ENCODE measurements around the gene CAPN12.

The CAPN12 gene

DNA sequence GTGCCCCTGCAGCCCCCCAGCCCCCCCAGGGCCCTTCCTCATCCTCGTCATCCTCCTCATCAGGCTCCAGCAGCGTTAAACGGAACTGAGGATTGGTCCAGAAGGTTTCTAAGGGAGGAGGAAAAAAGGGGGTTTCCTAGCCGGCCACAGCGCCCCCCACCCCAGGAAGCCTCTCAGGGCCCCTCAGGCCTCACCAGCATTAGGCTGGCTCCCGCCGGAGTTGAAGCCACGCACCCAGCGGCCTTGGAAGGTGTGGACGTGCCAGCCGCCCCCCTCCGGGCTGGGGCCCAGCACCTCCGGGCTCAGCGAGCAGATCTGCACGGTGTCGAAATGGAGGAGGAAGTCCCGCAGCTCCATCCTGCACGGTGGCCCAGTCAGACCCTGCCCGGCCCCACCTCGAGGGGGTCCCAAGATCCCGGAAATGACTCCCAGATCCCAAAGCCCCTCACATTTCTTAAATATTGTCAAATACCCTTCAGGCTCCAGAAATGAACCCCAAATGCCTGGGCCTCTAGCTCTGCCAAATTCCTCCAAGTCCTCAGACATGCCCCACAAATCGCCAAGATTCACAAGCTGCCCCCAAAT is 6.9 kb downstream of the CAPN12 start:
- no peak for FAIRE-seq

DNA sequence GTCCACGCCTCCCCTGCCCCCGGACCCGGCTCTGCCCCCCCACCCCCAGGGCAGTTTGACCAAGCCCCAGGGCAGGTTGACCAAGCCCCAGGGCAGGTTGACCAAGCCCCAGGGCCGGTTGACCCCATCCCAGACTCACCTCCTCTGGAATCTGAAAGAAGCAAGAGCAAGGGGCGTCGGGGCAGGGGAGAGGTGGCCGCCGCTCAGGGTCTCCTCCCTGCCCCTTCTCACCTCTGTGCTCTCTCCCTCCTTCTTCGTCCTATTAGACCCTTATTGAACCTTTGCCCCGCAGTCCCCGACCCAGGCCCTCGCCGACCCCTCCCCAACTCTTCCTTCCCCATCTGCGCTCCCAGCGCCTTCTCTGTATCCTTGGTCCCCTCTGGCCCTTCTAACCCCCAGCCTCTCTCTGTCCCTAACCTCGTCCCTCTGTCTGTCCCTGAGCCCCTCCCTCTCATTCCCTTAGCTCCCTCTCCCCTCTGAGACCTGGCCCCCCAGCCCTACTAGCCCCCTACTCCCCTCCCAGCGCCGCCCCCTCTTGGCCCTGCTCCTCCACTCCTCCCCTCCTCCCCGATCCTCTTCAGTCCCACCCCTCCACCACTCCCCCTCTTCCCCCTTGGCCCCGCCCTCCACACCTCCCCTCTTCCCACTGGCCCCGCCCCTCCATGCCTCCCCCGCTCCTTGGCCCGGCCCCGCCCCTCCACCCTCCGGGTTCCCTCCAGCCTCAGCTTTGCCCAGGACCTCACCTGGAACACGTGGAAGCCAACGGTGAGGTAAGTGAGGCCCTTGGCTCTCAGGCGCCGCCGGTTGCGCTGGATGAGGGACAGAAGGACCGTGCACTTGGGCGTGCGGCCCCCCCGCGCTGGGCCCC is 7.6 kb downstream of the CAPN12 start:
- no peak for FAIRE-seq

DNA sequence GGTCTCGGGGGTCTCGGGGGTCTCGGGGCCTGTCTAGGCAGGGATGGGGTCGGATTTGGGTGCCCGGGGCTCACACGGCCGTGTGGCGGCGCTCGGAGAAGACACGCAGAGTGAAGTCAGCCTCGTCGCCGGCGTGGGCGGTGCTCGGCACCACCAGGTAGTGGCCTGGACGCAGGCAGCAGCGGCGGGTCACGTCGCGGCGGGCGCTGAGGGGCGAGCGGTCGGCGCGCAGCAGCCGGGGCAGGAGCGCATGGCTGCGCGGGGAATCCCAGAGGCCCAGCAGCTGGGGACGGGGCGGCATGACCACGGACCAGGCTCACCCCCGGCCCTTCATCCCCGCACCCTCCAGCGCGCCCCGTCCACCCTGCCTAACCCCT is 8.2 kb downstream of the CAPN12 start:
- FAIRE-seq: no peak

DNA sequence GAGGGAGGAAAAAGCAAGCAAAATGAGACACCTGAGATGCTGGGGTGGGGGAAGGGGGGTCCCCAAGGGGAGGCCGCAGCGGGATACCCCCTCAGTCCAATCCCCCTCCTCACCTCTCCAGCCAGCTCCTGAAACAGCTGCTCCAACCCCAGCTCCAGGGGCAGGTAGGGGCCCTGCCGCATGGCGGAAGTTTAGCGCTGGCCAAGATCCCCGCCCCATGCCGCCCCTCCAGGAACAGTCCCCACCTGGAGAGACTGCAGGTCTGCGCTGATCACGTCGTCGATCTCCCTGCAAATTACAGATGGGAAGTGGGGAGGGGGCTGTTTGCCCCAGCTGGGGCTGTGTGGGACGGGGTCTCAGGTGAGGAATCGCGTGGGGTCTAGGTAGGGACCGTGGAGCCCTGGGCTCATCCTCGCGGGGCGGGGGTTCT is 9.0 kb downstream of the CAPN12 start:
- FAIRE-seq: no peak

DNA sequence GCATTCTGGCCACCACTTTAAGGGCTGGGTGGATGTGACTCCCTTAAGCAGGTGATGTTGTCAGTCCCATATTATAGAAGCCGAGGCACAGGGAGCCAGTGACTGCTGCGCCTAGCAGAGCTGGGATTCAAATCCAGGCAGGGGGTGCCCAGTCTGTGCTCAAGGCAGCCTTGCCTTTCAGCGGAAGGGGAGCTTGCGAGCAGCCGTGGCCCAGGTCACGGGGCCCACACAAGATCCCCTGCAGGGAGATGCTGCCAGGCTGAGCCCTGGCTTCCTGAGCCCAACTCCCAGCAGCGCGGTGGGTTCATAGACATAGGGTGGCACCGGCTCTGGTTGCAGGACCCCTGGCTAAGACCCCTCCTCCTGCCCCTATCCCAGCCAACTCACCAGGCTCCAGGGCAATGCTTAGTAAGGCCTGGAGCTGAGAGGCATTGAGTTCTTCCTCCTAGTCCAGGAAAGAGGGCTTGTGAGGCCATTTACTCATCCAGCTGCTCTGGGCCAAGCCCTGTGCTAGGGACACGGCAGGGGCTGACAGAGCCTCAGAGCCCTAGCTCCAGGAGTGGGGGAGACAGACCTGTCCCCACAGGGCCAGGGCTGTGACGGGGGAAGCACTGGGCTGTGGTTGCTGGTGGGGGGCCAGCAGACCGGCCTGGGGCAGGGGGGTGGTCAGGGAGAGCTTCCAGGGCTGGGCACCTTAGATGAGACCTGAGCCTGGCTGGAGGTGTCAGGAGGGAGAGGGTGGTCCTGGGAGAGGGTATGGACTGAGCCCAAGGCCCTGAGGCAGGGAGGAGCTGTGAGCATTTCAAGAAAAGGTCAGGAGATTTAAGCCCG is 9.6 kb downstream of the CAPN12 start:
- FAIRE-seq: no peak

DNA sequence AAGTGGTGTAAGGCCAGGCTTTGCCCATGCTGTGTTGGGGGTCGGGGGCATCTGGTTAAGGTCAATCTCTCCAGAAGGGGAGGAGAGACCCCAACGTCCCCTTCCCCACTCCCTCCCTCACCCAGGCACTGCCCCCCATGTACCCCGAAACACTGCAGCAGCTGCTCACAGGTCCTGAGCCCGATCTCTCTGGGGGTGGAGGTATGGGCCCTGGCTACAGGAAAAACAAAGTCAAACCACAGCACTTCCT is 10.2 kb downstream of the CAPN12 start:
- no peak for FAIRE-seq

DNA sequence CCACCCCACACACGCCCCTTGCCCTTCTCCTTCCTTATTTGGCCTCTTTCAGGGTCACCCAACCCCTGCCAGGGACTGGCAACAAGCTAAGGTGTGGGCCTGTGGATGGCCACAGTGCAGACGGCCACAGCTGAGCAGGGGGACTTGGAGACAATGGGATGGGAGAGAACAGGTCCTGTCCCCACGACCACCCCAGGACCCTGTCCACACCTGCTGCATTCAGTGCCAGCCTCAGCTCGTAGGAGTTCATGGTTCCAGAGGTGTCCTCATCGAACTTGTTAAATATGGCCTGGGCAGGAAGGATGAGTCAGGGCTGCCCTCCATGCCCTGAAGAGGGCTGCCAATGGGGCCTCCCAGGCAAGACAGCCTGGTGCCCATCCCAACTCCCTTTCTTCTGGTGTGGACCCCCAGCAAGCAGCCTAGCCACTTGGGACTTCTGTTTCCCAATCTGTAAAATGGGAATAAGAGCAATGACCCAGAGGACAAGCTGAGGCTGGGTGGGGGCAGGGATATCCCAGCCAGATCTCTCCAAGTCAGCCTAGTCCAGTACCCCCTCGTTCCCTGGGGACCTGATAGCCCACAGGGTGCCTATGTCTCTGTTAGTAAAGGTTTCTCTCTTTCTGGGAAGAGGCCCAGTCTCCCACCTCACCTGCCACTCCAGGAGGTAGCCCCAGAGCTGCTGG is 10.6 kb downstream of the CAPN12 start:
- FAIRE-seq: no peak

DNA sequence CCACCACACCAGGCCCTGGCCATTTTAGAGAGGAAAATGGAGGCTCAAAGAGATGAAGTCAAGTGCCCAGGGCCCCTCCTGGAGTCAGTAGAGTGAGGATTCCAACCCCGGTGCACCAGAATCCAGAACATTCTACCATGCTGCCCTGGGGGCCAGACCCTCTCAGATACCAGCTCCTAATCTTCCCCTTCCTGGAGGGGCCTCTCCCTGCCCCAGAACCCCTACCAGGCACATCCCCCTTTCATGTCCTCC is 11.1 kb downstream of the CAPN12 start:
- no peak for FAIRE-seq

DNA sequence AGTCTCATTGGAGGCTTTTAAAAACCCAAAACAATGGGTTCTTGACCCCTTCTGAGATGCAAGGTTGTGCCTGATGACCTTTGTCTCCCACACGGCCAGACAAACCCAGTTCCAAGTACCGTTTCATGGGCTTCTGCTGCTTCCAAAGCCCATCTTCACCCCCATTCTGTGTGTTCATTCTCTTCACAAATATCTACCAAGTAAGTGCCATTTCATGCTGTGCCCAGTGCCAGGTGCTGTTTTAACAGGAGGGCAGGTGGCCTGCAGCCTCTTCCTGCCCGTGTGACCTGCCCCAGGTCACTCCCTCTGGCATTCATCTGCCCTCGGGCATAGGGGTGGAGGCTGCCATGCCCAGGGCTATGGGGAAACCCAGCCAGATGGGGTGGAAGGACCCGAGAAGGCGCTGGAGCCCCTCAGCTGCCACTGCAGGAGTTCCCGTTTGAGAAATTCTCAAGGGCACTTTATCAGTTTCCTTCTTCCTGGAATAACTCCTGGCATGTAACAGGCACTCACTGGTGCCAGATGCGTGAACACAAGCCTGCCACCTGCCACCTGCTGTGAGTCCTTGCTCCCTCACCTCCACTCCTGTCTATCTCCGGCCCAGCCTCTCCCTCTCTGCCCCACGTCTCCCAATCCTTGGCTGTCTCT is 12.5 kb downstream of the CAPN12 start:
- FAIRE-seq: no peak

DNA sequence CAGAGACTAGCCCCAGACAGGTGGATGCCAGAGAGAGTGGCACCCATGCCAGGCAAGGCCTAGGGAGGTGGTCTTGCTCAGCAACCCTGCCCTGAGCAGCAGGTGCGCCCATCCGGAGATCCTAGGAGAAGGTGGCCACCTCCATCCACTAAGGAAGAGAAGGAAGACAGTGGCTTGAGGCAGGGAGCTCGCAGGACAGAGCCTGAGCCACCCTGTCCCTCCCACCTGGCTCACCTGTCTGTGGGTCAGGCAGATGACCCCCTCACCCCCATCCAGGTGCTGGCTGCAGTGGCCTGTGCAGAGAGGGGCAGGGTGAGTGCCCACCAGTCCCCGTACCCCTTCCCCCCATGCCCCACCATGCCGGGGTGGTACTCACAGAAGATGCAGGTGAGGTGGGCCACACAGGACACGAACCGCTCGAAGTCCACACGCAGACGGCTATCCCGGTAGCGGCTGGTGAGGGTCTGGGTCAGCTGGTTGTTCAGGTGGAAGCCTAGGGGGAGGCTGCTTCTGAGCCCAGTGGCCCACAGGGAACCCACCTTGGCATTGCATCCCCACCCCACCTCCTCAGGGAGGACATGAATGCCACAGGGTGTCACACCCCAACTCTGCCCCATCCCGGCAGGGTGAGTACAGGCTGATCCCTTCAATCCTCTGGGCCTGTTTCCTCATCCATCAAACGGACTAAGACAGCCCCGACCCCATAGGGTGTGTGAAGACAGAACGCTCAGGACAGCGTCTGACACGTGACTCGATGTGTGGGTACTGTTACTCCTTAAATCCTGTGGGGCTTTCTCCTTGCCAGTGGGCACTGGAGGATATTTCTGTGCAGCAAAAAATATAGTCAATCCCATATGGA is 13.3 kb downstream of the CAPN12 start:
- FAIRE-seq: no peak

DNA sequence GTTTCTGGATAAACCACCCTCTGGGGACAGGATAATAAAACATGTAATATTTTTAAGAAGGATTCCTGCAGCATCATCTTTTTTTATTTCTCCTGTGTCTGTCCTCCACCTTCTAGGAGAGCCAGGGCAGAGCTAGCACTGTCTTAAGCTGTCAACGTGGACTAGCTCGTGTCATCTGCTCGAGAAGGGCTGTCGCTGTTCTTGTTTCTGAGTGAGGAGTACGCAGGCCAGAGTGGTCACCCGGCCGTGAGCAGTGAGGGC is 13.9 kb downstream of the CAPN12 start:
- FAIRE-seq: no peak

DNA sequence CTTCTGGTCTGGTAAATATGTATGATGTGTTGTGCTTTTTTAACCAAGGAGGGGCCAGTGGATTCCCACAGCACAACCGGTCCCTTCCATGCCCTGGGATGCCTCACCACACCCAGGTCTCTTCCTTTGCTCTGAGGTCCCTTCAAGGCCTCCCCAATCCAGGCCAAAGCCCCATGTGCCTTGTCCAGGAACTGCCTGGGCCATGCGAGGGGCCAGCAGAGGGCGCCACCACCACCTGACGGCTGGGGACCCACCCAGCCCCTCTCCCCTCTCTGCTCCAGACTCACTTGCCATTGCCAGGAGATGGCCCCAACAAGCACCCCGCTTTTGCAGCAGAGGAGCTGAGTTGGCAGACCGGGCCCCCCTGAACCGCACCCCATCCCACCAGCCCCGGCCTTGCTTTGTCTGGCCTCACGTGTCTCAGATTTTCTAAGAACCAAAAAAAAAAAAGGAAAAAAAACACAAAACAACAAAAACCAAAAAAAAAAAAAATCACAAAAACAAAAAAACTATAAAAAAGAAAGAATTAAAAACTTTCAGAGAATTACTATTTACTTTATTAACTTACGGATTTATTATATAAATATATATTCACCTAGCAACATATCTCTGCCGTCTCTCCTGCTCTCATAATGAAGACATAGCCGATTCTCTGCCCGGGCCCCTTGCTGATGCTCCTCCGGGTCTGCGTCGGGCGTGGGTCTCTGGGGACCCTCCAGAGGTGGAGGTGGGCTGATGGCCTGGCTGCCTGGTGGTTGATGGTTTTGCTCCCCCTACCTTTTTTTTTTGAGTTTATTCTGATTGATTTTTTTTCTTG is 14.4 kb downstream of the CAPN12 start:
- FAIRE-seq: no peak

DNA sequence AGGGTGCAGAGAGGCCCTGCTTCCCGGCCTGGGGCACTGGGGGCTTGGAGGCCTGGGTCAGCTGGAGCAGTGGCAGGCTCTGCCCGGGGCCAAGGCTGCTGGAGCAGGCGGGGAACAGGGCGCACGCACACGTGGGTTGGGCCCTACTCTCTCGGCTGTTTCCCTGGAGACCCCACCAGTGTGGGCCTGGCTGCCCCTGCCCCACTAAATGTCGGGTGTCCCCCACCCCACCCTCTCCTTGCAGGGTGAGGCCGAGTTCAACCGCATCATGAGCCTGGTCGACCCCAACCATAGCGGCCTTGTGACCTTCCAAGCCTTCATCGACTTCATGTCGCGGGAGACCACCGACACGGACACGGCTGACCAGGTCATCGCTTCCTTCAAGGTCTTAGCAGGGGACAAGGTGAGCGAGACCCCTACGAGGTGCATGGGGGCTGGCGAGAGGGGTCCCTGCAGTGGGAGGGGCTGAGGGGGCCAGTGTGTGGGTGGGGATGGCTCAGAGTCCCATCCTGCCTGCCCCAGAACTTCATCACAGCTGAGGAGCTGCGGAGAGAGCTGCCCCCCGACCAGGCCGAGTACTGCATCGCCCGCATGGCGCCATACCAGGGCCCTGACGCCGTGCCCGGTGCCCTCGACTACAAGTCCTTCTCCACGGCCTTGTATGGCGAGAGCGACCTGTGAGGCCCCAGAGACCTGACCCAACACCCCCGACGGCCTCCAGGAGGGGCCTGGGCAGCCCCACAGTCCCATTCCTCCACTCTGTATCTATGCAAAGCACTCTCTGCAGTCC is 15.3 kb downstream of the CAPN12 start:
- no peak for FAIRE-seq

DNA sequence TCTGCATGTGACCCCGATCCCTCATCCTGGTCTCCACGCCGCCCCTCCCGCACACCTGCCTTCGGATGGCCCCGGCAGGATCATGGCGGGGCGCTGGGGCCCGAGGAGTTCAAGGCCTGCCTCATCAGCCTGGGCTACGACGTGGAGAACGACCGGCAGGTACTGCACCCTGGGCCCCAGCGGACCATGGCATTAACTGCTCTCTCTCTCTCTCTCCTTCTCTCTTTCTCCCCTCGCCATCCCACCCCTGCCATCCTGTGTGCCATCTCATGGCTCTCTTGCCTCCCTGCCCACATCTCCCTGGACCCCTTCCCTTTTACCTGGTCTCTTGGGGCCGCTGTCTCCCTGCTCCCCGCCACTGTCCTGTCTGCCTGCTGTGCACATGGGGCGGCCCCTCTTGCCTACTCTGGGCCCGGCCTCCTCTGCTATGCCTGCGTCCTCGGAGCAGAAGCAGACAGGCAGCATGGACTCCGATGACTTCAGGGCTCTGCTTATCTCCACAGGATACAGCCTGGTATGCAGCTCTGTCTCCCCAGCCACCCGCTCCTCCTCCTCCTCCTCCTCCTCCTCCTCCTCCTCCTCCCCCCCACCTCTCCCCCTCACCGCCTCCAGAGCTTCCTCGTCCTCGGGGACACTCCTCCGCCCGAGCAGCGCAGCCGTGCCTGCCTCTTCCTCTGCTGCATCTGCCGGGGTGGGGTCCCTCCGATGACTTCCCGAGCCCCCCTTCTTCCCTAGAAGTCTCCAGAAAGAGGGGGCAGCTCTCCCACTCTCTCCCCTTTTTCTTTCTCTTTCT is 16.2 kb downstream of the CAPN12 start:
- FAIRE-seq: no peak

DNA sequence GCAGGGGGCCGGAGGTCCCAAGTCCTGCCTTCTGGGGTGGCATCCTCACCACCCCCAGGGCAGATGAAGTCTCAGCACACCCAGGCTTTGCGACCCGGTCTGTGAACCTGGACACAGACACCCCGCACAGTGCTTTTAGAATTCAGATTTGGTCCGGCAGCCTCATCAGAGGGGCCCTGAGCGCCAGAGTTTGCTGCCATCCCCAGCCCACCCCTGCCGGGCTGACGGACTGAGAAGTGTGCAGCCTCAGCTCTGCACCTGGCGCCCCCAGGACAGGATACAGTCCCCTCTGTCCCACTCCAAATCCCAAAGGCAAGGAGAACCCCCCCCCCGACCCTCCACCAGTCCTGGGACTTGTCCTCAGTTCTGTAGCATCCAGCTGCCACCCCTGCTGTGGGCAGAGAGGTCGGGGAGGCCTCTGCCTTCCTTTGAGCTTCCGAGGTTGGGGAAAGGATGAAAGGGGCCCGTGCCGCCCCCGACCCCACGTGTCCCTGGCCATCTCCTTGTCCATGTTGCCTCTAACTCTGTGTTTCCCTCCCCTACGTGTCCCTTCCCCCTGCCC is 16.9 kb downstream of the CAPN12 start:
- FAIRE-seq: no peak

DNA sequence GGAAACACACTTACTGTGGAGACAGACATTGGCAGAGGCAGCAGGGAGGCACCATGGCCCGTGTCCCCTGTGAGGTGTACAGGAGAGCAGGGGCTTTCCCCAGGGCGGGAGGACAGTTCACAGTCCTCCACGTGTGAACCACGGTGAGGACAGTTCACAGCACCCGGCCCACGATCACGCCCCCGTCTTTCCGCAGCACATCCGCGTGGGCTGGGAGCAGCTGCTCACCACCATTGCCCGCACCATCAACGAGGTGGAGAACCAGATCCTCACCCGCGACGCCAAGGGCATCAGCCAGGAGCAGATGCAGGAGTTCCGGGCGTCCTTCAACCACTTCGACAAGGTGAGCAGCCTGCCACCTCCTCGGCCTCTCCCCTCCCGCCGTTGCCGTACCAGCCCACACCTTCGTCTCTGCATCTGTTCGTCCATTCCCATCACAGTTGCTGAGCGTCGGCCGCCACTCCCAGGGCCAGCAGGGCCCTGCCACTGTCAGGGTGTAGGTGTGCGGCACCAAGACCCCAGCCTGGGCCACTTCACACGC is 17.4 kb downstream of the CAPN12 start:
- no peak for FAIRE-seq

DNA sequence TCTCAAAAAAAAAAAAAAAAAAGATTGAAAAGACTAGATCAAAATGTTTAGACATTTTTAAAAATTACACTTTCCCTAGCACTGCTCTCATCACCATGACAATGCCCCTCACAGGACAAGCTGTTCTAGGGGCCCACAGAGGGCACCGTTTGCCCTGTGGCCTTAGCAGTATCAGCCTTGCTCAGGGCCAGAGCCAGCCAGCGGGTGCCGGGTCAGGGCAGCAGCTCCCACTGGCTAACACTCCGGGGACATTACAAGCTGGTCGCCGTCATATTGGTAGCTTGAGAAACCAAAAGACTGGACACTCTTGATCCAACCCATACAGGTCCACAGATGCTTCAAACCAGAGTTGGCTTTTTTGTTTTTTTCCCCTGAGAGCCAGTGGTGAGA is 18.0 kb downstream of the CAPN12 start:
- no peak for FAIRE-seq

DNA sequence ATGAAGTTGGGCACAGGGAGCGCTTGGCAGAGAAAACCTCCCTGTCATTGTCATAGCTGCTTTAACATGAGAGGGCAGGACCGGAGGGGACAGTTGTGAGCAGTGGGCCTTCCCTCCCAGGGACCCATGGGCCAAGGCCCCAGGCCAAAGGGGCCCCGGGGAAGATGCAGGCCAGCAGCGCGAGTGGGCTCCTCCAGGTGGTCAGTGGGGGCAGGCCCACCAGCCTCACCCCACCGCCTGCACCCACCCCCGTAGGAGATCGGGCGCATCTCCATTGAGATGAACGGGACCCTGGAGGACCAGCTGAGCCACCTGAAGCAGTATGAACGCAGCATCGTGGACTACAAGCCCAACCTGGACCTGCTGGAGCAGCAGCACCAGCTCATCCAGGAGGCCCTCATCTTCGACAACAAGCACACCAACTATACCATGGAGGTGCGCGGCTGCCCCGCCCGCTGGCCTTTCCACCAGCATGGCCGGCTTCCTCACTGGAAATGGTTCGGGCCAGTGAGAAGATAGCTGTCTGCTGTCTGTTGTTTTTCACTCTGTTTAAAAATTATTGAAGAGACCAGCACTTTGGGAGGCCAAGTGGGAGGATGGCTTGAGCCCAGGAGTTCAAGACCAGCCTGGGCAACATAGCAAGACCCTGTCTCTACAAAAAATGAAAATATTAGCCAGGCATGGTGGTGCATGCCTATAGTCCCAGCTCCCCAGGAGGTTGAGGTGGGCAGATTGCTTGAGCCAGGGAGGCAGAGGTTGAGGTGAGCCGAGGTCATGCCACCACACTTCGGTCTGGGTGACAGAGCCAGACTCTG is 18.6 kb downstream of the CAPN12 start:
- FAIRE-seq: no peak

All from islet of Langerhans (tissue), 1 donor.